Right renal cortex interstitium (tissue), 3 donors: Measurements from ENCODE around the gene TECPR1. TPM values are rescaled to one million over a fixed set of nuclear protein-coding genes. Genes with fewer than 3 reads are reported as not detected.

Experiments used
- DNase-seq, 3 donors: peaks; one replicate each; pipeline ENCODE4 v3.0.0-alpha.2; 2013; ENCODE audit warnings: low read depth in 3 of 3, low spot score in 2 of 3
- polyA plus RNA-seq, 3 donors: library from polyadenylated mRNA; unstranded; fragments of 120-200 nt; gene quantifications; one replicate each; pipeline ENCODE4 v1.2.1, GENCODE V29; 2013; ENCODE audit not compliant: insufficient read length in 3 of 3

TECPR1 gene
- polyA plus RNA-seq, 3 donors, result 12.1 to 14.2 (median 13.2) TPM

DNA sequence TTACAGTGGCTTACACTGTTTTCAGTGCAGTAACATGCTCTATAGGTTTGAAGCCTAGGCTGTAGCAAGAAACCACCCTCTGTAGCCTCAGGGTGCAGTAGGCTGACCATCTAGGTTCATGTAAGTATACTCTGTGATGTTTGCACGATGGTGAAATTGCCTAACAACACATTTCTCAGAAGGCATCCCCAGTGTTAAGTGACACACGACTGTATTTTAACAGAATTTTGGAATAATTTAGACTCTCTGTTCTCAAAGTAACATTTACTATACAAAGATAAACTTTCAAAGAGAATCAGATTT is 85.4 kb downstream of the TECPR1 start:
- no peak for DNase-seq

DNA sequence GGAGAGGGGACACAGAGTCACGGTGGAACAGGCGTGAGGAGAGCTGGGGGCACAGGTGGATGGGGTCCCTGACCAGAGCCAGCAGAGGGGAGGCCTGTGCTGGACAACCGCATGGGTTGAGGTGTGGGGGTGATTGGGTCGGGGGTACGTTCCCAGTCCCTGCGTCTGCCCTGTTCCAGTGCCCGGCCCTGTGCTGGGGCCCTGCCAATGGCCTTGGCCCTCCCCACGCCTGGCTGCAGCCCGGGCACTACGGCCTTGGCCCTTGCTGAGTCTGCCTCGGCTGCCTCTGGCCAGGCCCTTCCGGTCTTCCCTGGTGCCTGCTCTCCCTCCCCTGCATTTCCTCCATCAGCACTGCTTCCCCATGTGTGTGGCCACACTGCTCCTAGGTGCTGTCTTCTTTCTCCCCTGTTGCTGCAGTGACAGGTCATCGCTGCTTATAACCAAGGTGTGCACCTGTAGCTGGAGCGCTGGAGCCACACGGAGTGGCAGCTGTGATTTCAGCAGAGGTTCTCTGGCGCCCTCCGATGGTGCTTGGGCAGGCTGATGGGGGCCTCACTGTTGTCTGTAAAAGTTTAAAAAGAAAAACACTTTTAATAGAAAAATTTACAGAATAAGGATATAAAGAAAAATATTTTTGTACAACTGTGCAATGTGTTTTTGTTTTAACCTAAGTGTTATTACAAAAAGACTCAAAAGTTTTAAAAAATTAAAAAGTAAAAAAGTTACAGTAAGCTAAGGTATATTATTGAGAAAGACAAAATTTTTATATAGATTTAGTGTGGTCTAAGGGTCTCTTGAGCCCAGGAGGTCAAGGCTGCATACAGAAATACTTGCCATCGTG is 86.0 kb downstream of the TECPR1 start:
- DNase-seq, result peak in 1 of 3 donors; percentile 18

Other genes starting within 250 kb of the TECPR1 start
- 10 to 100 TPM; 12.7 to 13.3 (median 12.8) TPM for gene LMTK2, start 145.4 kb downstream of the TECPR1 start, polyA plus RNA-seq
- under 1 TPM in 1 of 3 donors, not detected in 2; 0.29 TPM for gene BHLHA15, start 40.8 kb downstream of the TECPR1 start, polyA plus RNA-seq
- 10 to 100 TPM; 80.7 to 98.3 (median 89.0) TPM for gene BRI3, start 29.5 kb upstream of the TECPR1 start, polyA plus RNA-seq
- gene BAIAP2L1, start 148.9 kb upstream of the TECPR1 start, polyA plus RNA-seq, result 10 to 100 TPM; 10.8 to 13.5 (median 11.6) TPM